ENCODE results near the gene POLD4. TPM values are rescaled to one million over a fixed set of nuclear protein-coding genes. Genes with fewer than 3 reads are reported as not detected.

The POLD4 gene
- total and polyA plus RNA-seq, 2 of the 13 experiments (the other 11 are each of a cell fraction or from before 2014, with no cell fraction given) = 10.5 to 27.4 TPM

- no peak for TF ChIP-seq ZBTB34 (CRISPR knock-in tag; IDR thresholded peaks at IDR 0.05)
- peak; percentile 89; the same call in 1 of the 2 replicates for TF ChIP-seq ZNF235 (CRISPR knock-in tag; IDR thresholded peaks at IDR 0.05; ENCODE audit: borderline replicate concordance)
- TF ChIP-seq SOX6 (IDR thresholded peaks at IDR 0.05) = no peak
- peak; percentile 70; the same call in 1 of the 2 replicates for TF ChIP-seq SOX6 (CRISPR knock-in tag; IDR thresholded peaks at IDR 0.05)
- peak; percentile 80; the same call in 1 of the 2 replicates for TF ChIP-seq HOXD1 (CRISPR knock-in tag; IDR thresholded peaks at IDR 0.05)
- TF ChIP-seq ZFP36 (IDR thresholded peaks at IDR 0.05; ENCODE audit: borderline replicate concordance, low read depth, low read length, partially characterized antibody) = no peak
- no peak for TF ChIP-seq ZNF772 (CRISPR knock-in tag; IDR thresholded peaks at IDR 0.05)
- peak; percentile 89 for TF ChIP-seq GABPB1 (CRISPR knock-in tag; IDR thresholded peaks at IDR 0.05)
- TF ChIP-seq ZSCAN30 (CRISPR knock-in tag; IDR thresholded peaks at IDR 0.05) = peak; percentile 85; the same call in 1 of the 2 replicates
- TF ChIP-seq ZNF414 (CRISPR knock-in tag; IDR thresholded peaks at IDR 0.05) = no peak; the same call in 1 of the 2 replicates
- peak; percentile 94 for TF ChIP-seq ZNF318 (CRISPR knock-in tag; IDR thresholded peaks at IDR 0.05)
- TF ChIP-seq HNRNPK (IDR thresholded peaks at IDR 0.05; ENCODE audit: low read depth, low read length, poor library complexity, severe bottlenecking) = peak; percentile 64
- TF ChIP-seq FOXA3 (CRISPR knock-in tag; IDR thresholded peaks at IDR 0.05) = peak; percentile 54; the same call in 1 of the 2 replicates
- no peak for TF ChIP-seq NBN (conservative IDR thresholded peaks at IDR 0.05)
- 0 out of 2 replicates have a peak, but pooled peaks have one; percentile 44 for TF ChIP-seq JUNB (CRISPR knock-in tag; IDR thresholded peaks at IDR 0.05; ENCODE audit: borderline replicate concordance)
- TF ChIP-seq DBP (CRISPR knock-in tag; IDR thresholded peaks at IDR 0.05; ENCODE audit: not compliant biosample characterization) = peak; percentile 60
- no peak for TF ChIP-seq SMARCC2 (IDR thresholded peaks at IDR 0.05)
- TF ChIP-seq STAG1 (CRISPR knock-in tag; IDR thresholded peaks at IDR 0.05) = no peak
These were observed 38.2 kb upstream of the POLD4 start, which contains the start of gene RAD9A (continued) for GRCh38 chr11:67391304-67392182.
